HCT116 (cell line): Measurements from ENCODE around the gene C1orf105.

ENCODE experiments used
- EZH2phosphoT487 ChIP-seq: fragments of 200-600 bp; IDR thresholded peaks from 2 replicates; pipeline ENCODE4 v1.6.1; 2018; ENCODE audit warnings: antibody characterized with exemption, borderline replicate concordance
- JUND ChIP-seq: IDR thresholded peaks from 2 replicates; pipeline ENCODE4 v1.6.1; 2012
- POLR2A ChIP-seq: IDR thresholded peaks from 2 replicates; pipeline ENCODE4 v1.7.0; 2011; ENCODE audit warnings: borderline replicate concordance; ENCODE audit not compliant: insufficient read depth, insufficient read length; ENCODE audit errors: extremely low read depth
- RAD21 ChIP-seq: IDR thresholded peaks from 2 replicates; pipeline ENCODE4 v1.6.1; 2012; ENCODE audit warnings: low read depth, mild to moderate bottlenecking
- TF ChIP-seq, protein P1 (sequence below), 3 experiments: fragments of 200-600 bp in 1 of 3; sonication (generic) in 1 of 3; IDR thresholded peaks in 2 of 3; conservative IDR thresholded peaks in 1 of 3; 2 replicates each; pipeline ENCODE4 v1.5.1; 2012 to 2017; ENCODE audit warnings: low read depth in 2 of 3, low read length in 2 of 3, antibody characterized with exemption in 1 of 3, borderline replicate concordance in 1 of 3, control low read depth in 1 of 3, mild to moderate bottlenecking in 1 of 3, mixed read lengths in 1 of 3, mixed run types in 1 of 3, moderate library complexity in 1 of 3; ENCODE audit not compliant: insufficient read depth in 1 of 3
- TF ChIP-seq, protein P2 (sequence below): IDR thresholded peaks from 2 replicates; pipeline ENCODE4 v1.6.1; 2011; ENCODE audit warnings: mild to moderate bottlenecking, low read length, moderate library complexity; ENCODE audit not compliant: insufficient replicate concordance; ENCODE audit errors: extremely low read depth

- TF ChIP-seq RAD21 (no peak), JUND (no peak), EZH2phosphoT487 (no peak), POLR2A (no peak)
- TF ChIP-seq, protein P1, sequence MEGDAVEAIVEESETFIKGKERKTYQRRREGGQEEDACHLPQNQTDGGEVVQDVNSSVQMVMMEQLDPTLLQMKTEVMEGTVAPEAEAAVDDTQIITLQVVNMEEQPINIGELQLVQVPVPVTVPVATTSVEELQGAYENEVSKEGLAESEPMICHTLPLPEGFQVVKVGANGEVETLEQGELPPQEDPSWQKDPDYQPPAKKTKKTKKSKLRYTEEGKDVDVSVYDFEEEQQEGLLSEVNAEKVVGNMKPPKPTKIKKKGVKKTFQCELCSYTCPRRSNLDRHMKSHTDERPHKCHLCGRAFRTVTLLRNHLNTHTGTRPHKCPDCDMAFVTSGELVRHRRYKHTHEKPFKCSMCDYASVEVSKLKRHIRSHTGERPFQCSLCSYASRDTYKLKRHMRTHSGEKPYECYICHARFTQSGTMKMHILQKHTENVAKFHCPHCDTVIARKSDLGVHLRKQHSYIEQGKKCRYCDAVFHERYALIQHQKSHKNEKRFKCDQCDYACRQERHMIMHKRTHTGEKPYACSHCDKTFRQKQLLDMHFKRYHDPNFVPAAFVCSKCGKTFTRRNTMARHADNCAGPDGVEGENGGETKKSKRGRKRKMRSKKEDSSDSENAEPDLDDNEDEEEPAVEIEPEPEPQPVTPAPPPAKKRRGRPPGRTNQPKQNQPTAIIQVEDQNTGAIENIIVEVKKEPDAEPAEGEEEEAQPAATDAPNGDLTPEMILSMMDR (IDR thresholded peaks at IDR 0.05 in 2 of 3, conservative IDR thresholded peaks at IDR 0.05 in 1 of 3; ENCODE audit: borderline replicate concordance in 1 of 3, insufficient read depth in 1 of 3, low read depth in 2 of 3, low read length in 2 of 3): no peak
- TF ChIP-seq, protein P2, sequence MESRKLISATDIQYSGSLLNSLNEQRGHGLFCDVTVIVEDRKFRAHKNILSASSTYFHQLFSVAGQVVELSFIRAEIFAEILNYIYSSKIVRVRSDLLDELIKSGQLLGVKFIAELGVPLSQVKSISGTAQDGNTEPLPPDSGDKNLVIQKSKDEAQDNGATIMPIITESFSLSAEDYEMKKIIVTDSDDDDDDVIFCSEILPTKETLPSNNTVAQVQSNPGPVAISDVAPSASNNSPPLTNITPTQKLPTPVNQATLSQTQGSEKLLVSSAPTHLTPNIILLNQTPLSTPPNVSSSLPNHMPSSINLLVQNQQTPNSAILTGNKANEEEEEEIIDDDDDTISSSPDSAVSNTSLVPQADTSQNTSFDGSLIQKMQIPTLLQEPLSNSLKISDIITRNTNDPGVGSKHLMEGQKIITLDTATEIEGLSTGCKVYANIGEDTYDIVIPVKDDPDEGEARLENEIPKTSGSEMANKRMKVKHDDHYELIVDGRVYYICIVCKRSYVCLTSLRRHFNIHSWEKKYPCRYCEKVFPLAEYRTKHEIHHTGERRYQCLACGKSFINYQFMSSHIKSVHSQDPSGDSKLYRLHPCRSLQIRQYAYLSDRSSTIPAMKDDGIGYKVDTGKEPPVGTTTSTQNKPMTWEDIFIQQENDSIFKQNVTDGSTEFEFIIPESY: no peak
These were observed 42.9 kb upstream of the C1orf105 start for GRCh38 chr1:172377565-172377964.
